PFSK-1 (cell line): ENCODE data around the gene NEUROG1.

ENCODE experiments used
- POLR2AphosphoS5 ChIP-seq: IDR thresholded peaks from 2 replicates; pipeline ENCODE4 v1.6.1; 2012; ENCODE audit warnings: low read depth, mild to moderate bottlenecking, control low read depth, low read length, moderate library complexity
- SIN3A ChIP-seq: IDR thresholded peaks from 2 replicates; pipeline ENCODE4 v1.6.1; 2012; ENCODE audit warnings: mild to moderate bottlenecking, low read length, moderate library complexity, borderline replicate concordance; ENCODE audit not compliant: insufficient read depth
- TF ChIP-seq, protein P1 (sequence below), 2 experiments: IDR thresholded peaks; 2 replicates each; pipeline versions ENCODE4 v1.6.1 to v1.8.0; 2011 to 2012; ENCODE audit warnings: low read depth in 2 of 2, low read length in 2 of 2, control low read depth in 1 of 2, inconsistent platforms in 1 of 2, mild to moderate bottlenecking in 1 of 2, moderate library complexity in 1 of 2; ENCODE audit not compliant: insufficient read depth in 1 of 2

DNA sequence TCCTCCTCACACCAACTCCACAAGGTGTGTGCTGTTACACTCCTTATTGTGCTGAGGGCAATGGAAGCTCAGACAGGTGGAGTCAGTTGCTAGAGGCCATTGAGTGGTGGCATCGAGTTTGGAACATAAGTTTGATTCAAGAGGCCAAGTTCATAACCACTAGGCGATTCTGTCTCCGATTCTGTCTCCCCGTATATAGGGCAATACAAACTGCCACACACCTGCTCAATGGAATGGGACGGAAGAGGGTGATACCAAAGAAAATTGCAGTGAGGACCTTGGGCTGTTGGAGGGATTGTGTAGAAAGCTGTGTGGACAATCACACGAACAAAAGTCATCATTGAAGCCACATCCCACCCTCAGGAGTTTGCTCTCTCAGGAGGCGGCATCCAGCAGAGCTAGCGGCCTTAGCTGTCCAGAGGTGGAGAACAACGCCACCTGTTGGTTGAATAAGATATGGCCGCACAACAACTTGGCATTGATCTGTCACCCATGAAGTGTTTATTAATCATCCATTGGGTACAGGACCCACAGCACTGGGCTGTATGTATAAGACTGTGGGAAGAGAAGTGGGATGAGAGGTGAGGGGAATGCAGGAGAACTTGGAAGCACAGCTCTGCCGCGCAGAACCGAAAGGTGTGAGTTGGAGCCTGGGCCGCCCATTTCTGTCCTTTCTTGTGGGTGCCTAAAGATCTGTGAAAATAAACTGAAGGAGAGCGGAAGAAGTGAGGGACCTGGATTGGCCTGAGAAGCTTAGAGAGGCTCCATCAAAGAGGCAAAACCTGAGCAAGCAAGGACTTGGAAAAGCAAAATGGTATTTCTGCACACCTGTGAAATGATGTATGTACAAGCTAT is 16.1 kb upstream of the NEUROG1 start:
- no peak for TF ChIP-seq POLR2AphosphoS5
- TF ChIP-seq SIN3A = no peak
- TF ChIP-seq, protein P1, sequence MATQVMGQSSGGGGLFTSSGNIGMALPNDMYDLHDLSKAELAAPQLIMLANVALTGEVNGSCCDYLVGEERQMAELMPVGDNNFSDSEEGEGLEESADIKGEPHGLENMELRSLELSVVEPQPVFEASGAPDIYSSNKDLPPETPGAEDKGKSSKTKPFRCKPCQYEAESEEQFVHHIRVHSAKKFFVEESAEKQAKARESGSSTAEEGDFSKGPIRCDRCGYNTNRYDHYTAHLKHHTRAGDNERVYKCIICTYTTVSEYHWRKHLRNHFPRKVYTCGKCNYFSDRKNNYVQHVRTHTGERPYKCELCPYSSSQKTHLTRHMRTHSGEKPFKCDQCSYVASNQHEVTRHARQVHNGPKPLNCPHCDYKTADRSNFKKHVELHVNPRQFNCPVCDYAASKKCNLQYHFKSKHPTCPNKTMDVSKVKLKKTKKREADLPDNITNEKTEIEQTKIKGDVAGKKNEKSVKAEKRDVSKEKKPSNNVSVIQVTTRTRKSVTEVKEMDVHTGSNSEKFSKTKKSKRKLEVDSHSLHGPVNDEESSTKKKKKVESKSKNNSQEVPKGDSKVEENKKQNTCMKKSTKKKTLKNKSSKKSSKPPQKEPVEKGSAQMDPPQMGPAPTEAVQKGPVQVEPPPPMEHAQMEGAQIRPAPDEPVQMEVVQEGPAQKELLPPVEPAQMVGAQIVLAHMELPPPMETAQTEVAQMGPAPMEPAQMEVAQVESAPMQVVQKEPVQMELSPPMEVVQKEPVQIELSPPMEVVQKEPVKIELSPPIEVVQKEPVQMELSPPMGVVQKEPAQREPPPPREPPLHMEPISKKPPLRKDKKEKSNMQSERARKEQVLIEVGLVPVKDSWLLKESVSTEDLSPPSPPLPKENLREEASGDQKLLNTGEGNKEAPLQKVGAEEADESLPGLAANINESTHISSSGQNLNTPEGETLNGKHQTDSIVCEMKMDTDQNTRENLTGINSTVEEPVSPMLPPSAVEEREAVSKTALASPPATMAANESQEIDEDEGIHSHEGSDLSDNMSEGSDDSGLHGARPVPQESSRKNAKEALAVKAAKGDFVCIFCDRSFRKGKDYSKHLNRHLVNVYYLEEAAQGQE (IDR thresholded peaks at IDR 0.05; ENCODE audit: insufficient read depth in 1 of 2, low read depth in 2 of 2, low read length in 2 of 2) = no peak
